ENCODE measurements around the gene TEX55. TPM values are rescaled to one million over a fixed set of nuclear protein-coding genes. Genes with fewer than 3 reads are reported as not detected.
"Not testable (repeated sequence)": the region's sequence is repeated elsewhere in the genome, so short reads cannot be mapped to it uniquely, and the experiment has no call there.

The TEX55 gene
- polyA plus RNA-seq, 1 of the 3 experiments (the other 2 are of a cell fraction), result not detected

DNA sequence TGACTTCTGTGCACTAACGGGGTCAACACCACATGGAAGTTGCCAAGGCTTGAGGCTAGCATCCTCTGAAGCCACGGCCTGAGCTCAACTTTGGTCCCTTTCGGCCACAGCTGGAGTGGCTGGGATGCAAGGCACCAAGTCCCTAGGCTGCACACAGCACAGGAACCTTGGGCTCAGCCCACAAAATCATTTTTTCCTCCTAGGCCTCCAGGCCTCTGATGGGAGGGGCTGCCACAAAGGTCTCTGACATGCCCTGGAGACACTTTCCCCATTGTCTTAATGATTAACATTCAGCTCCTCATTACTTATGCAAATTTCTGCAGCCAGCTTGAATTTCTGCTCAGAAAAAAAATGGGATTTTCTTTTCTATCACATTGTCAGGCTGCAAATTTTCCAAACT lies 27.6 kb upstream of the TEX55 start:
- H4K20me1 ChIP-seq (ENCODE audit: insufficient read depth); H3K9ac ChIP-seq; H3K4me2 ChIP-seq; H3K27ac ChIP-seq (ENCODE audit: low read depth in 2 of 2, low read length in 1 of 2); POLR2A ChIA-PET; H3K79me2 ChIP-seq (ENCODE audit: insufficient read depth); H3F3A ChIP-seq (replicated peaks; ENCODE audit: insufficient read depth); H3K27me3 ChIP-seq (ENCODE audit: insufficient read depth); H3K4me3 ChIP-seq (ENCODE audit: low read depth in 2 of 2, low read length in 1 of 2); H3K36me3 ChIP-seq (replicated peaks in 1 of 2; ENCODE audit: control insufficient read depth in 1 of 2, insufficient read depth in 2 of 2, low read length in 1 of 2); H3K9me3 ChIP-seq; H3K9me2 ChIP-seq; H3K4me1 ChIP-seq (ENCODE audit: control insufficient read depth in 1 of 2, insufficient read depth in 2 of 2, low read depth in 1 of 2, low read length in 1 of 2); H2AFZ ChIP-seq (ENCODE audit: low read depth); DNase-seq: not testable (repeated sequence)
- 5% methylated on average over 3 of the region's 3 CpGs for WGBS (ENCODE audit: low lambda C conversion rate)
- CTCF ChIA-PET, result interaction anchor here (1.0 to 2.5 kb wide), 2 partner anchors 20 to 235 kb away, joined by 5 to 8 read pairs; no protein-coding TSS in a partner anchor

DNA sequence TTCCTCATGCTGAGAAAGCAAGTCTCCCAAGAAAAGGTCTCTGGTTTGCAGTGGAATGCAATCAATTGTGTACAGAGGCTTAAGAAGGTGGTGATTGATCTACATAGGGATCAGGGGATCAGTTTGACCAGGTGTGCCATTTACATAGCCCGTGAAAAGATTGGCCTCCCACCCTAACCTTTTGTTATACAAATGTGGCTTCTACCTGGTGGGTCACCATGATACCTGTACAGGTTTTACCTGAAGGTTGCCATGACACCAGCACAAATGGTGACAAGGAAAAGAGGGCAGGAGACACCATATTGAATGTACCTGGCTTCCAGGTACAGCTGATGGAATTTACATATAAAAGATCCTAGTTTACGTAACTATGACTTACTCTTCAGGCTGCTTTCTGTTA lies 25.5 kb upstream of the TEX55 start:
- no peak for DNase-seq
- Histone ChIP-seq H3K9me2 (no peaks in the 10 kb centered on the region), H3K9ac (no peak overlapping the region), H4K20me1 (ENCODE audit: insufficient read depth) (no peaks in the 10 kb centered on the region), H3K27ac (ENCODE audit: low read depth in 2 of 2, low read length in 1 of 2) (no peak overlapping the region), H3K4me1 (ENCODE audit: control insufficient read depth in 1 of 2, insufficient read depth in 2 of 2, low read depth in 1 of 2, low read length in 1 of 2) (no peaks in the 10 kb centered on the region), H3K4me3 (ENCODE audit: low read depth in 2 of 2, low read length in 1 of 2) (no peak overlapping the region), H3K36me3 (replicated peaks in 1 of 2; ENCODE audit: control insufficient read depth in 1 of 2, insufficient read depth in 2 of 2, low read length in 1 of 2) (no peaks in the 10 kb centered on the region), H3K4me2 (no peak overlapping the region), H3K9me3 (0 out of 2 replicates have a peak, but pooled peaks cover 4% of the 10 kb centered on the region), H3F3A (replicated peaks; ENCODE audit: insufficient read depth) (no peaks in the 10 kb centered on the region), H3K27me3 (ENCODE audit: insufficient read depth) (no peaks in the 10 kb centered on the region), H3K79me2 (ENCODE audit: insufficient read depth) (no peaks in the 10 kb centered on the region), H2AFZ (ENCODE audit: low read depth) (no peak overlapping the region)
- TF ChIP-seq, protein P1, sequence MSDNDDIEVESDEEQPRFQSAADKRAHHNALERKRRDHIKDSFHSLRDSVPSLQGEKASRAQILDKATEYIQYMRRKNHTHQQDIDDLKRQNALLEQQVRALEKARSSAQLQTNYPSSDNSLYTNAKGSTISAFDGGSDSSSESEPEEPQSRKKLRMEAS (IDR thresholded peaks at IDR 0.05; ENCODE audit: low read depth), result no peak
- TF ChIP-seq GATA2 (CRISPR knock-in tag; IDR thresholded peaks at IDR 0.05), result no peak
- ChIA-PET POLR2A (no interaction called here), CTCF (interaction anchor here (1.1 kb wide), 1 partner anchor 238 kb away, joined by 4 read pairs; no protein-coding TSS in a partner anchor)
- WGBS (ENCODE audit: low lambda C conversion rate), result 35% methylated on average over 2 of the region's 2 CpGs

DNA sequence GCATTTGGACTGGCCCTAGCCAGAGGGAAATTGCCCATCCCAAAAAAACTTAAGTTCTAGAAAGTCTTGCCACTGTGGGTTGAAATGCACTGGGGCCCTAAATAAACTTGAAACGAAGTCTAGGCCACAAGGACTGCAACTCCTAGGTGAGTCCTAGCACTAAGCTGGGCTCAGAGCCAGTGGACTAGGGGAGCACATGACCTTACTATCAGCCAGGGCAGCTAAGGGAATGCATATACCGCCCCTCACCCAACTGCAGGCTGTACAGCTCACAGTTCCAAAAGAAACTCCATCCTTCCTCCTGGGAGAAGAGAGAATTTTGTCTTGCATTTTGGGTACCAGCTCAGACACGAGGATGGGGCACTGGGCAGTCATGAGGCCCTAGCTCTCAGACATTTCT lies 23.6 kb upstream of the TEX55 start:
- H3F3A ChIP-seq (replicated peaks; ENCODE audit: insufficient read depth), result no peaks in the 10 kb centered on the region
- no peaks in the 10 kb centered on the region for H3K9me2 ChIP-seq
- H3K9me3 ChIP-seq, result 0 out of 2 replicates have a peak, but pooled peaks cover 4% of the 10 kb centered on the region
- H3K4me3 ChIP-seq (ENCODE audit: low read depth in 2 of 2, low read length in 1 of 2), result no peak overlapping the region
- no peak overlapping the region for H3K9ac ChIP-seq
- no peak overlapping the region for H3K4me2 ChIP-seq
- no peaks in the 10 kb centered on the region for H4K20me1 ChIP-seq (ENCODE audit: insufficient read depth)
- H3K79me2 ChIP-seq (ENCODE audit: insufficient read depth), result no peaks in the 10 kb centered on the region
- WGBS (ENCODE audit: low lambda C conversion rate), result 3% methylated on average over 3 of the region's 3 CpGs
- CTCF ChIA-PET, result interaction anchor here (1.7 to 2.7 kb wide), 2 partner anchors 23 to 238 kb away, joined by 6 to 16 read pairs; partner anchors contain the start of gene TEX55
- H3K27ac ChIP-seq (ENCODE audit: low read depth in 2 of 2, low read length in 1 of 2), result no peak overlapping the region
- POLR2A ChIA-PET, result no interaction called here
- no peaks in the 10 kb centered on the region for H3K36me3 ChIP-seq (replicated peaks in 1 of 2; ENCODE audit: control insufficient read depth in 1 of 2, insufficient read depth in 2 of 2, low read length in 1 of 2)
- H3K27me3 ChIP-seq (ENCODE audit: insufficient read depth), result no peaks in the 10 kb centered on the region
- TF ChIP-seq TCF12 (IDR thresholded peaks at IDR 0.05), result no peak
- no peak for TF ChIP-seq RFX5 (IDR thresholded peaks at IDR 0.05; ENCODE audit: low read length)
- TF ChIP-seq RXRA (IDR thresholded peaks at IDR 0.05; ENCODE audit: borderline replicate concordance, low read depth), result no peak
- no peak for TF ChIP-seq EP300 (IDR thresholded peaks at IDR 0.05; ENCODE audit: borderline replicate concordance in 1 of 2, low read depth in 1 of 2, low read length in 1 of 2)
- TF ChIP-seq POLR2AphosphoS5 (IDR thresholded peaks at IDR 0.05; ENCODE audit: low read depth, low read length), result no peak
- TF ChIP-seq NFIC (IDR thresholded peaks at IDR 0.05; ENCODE audit: borderline replicate concordance), result no peak
- no peak for DNase-seq
- no peak overlapping the region for H2AFZ ChIP-seq (ENCODE audit: low read depth)
- no peaks in the 10 kb centered on the region for H3K4me1 ChIP-seq (ENCODE audit: control insufficient read depth in 1 of 2, insufficient read depth in 2 of 2, low read depth in 1 of 2, low read length in 1 of 2)
